ENCODE results near the gene DR1. TPM values are rescaled to one million over a fixed set of nuclear protein-coding genes. Genes with fewer than 3 reads are reported as not detected.
A peak's percentile ranks its signal among the peaks of the same experiment; 100 is the strongest.

The DR1 gene
- 85.0 TPM for polyA plus RNA-seq (2013, experiment 1 of 2; ENCODE audit: insufficient read length)
- polyA plus RNA-seq (2013, experiment 2 of 2; ENCODE audit: insufficient read length): 80.0 TPM

DNA sequence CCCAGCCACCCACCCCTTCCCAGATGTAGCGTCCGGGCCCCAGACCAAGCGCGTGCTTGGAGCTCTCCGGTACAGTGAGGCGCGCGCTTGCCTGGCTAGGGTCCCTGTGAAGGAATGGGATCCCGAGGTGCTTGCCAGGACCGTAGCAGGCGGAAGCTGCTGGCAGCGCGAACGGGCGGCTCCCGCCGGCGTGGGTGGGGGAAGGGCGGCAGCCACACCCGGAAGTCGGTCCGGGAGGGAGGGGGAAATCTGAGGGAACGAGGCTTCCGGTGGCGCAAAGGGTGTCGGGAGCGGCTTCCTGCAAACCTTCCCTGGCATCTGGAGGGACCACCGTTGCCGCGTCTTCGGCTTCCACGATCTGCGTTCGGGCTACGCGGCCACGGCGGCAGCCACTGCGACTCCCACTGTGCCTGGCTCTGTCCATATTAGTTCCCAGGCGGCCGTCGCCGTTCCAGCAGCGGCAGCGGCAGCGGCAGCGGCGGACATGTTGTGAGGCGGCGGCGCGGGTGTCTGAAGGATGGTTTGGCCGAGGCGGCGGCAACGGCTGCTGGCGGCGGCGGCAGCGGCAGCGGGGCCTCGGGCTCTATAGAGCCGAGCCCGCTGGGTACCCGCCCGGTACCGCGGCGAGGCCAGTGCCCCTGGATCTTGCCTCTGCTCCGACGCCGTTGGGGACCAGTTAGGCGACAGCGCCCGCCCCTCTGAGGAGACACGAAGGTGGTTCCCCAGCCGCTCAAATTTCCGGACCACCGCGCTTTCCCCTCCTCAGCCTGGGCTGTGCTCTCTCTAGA is at the start of gene DR1:
TSS of gene DR1 (plus strand) at position 275 of the 788 bp plus-strand sequence. CDS start 739 bp downstream, outside the sequence.
- peak; percentile 95 for DNase-seq

GRCh38 chr1:93296555-93297154 is 49.1 kb upstream of the DR1 start:
- no peak for DNase-seq

GRCh38 chr1:93301131-93301530 is 44.6 kb upstream of the DR1 start:
- DNase-seq: no peak

DNA sequence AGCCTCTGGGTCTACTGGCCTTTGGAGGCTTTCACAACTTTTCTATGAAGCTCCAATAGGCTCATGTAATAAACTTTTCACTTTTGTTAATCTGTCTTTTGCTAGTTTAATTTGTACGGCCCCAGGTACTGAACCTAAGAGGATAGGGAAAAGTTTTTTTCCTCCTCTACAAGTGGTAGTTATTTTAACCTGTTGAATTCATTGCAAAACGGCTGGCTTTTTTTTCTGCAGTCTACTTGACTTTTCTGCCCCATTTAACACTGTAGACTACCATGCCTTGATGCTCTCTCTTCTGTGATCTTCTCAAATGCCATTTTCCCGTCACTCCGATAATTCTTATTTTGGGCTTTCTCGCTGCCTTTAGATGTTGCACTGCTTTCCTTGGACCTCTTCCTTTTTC is 43.6 kb upstream of the DR1 start:
- DNase-seq: no peak

DNA sequence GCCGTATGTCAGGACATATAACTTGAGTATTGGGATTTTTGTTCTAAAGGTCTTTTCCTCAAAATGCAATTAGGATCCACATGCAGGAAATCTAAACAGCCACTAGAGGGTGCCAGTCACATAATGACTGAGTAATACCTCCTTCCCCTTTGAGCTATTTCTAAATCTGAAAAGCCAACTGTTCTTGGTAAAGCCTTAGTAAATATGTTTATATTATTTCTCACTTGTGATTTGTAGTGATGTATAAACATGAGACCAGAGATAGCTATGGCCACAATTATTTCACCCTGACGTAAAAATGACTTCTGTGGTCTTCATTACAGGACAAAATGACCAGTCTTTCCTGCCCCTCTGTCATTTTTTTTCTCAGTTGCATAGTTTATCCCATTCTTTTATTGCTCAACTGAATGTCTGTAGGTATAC is 41.0 kb upstream of the DR1 start:
- peak; percentile 69 for DNase-seq

DNA sequence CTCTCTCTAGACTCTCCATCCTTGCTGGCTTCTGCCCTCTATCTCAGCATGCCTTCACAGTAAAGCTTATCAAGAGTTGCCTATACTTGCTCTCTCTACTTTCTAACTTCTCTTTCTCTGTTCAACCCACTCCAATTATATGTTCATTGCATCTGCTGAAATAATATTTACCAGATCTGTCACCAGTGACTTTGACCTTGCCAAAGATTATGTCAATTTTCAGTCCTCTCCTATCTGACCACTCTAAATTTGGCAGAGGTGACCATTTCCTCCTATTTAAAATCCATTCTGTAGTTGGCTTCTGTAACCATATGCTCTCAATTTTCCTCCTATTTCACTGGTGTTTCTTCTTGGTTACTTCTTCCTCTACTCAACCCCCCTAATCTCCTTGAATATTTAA is 38.8 kb upstream of the DR1 start:
- DNase-seq: no peak

GRCh38 chr1:93313026-93313425 is 32.7 kb upstream of the DR1 start:
- no peak for DNase-seq

DNA sequence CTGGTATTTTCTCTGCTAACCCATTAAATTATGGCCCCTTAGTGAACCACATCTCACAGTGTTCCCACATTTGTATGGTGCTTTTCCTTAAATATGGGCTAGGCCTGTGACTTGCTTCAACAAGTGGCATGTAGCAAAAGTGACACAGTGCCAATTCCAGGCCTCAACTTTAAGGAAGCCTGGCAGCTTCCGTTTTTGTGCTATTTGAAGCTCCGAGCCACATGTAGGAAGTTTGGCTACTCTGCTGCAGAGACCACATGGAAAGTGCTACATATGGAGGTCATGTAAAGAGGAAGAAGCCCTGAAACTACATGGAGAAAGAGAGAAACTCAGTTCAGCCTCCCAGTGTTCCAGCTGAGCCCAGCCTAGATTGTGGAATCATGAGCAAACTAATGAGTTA is 28.5 kb upstream of the DR1 start:
- no peak for DNase-seq

DNA sequence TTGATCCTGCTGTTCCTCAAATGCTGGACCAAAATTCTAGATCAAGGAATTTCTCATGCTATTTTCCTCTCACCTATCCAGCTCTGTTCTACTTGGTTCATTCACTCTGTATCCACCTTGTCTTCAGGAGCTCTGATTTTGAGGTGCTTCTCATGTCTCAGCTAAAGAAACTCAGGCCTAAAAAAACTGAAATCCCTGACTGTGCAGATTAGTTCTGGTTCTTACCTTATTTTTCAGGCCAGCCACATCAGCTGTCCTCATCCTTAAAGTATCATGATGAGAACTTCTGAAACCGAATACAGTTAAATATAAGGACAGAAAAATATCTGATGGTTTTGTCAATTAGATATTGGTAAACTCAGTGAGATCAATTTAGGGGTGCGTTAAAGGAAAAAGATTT is 27.8 kb upstream of the DR1 start:
- DNase-seq: no peak

DNA sequence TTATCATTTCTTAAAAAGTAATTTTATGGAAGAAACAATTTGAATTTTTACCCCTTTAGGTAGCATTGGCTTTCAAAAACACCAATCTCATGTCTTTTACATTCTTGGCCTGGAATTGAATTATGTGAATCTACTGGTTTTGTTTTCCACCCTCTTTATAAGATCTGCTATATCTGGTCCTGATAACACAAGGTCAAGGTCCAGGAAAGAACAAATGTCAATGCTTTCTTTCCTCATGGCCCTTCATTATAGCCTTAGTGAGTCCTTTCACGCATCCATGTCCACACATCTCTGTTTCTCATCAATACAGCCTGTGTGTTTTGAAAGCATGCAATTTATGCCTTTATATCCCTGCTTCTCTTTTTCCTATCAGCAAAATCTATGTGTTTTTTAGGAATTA is 24.0 kb upstream of the DR1 start:
- DNase-seq: no peak

DNA sequence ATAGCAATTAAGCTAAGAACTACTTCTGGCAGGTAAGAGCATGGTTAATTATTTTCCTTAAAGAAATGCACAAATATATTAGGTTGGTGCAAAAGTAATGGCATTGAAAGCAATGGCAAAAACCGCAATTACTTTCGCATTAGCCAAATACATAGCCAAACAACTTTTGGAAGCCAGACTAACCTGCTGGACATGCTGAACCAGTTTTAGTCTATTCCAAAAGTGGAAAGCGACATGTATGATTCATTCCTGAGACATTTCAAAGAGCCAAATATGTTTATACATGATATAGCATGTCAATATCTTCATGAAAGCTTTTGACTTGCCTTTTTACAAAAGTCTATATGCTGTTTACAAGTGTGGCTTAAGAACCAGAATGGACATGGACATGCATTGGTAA is 23.4 kb upstream of the DR1 start:
- DNase-seq: no peak

GRCh38 chr1:93323185-93323820 is 22.4 kb upstream of the DR1 start:
- no peak for DNase-seq

GRCh38 chr1:93324486-93325464 is 20.9 kb upstream of the DR1 start:
- DNase-seq: peak; percentile 91

DNA sequence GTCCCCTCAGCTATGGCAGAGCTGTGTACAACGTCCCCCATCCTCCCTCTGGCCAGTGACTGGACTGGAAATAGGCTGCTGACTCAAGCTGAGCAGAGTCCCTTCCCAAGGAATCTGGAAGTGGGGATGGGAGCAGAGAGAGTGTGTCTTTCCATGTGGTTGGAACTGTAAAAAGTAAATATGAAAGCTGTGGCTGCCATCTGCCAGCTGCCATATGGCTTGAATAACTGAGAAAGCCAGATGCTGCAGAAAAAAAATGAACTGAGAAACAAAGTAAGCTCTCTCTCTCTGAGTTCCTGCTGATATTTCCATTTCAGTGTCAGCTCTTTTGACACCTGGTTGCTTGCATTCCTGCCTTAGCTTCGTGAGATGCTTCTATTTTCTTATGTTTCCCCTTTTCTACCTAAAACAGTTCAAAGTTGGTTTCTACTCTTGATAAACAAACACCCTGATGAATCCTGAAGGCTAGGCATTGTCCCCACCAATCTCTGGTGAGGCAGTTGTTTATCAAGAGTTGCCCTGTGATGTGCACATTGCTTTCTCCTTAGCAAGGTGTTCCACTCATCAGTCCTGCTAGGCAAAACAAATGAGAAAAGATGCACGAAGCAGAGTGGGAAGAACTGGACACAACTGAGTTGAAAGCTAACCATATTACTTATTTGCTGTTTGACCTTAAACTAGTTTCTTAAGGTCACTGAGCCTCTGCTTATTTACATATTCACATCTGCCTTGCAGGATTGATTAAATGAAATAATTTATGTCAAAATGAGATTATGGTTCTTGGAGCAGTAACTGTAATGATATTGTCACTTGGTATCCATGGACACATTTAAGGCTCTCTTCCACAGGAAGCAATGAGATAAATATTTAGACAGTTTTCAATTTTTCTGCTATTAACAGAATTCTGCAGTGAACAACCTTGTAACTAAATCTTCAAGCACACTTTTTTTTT is 16.6 kb upstream of the DR1 start:
- peak; percentile 76 for DNase-seq

GRCh38 chr1:93330196-93330595 is 15.5 kb upstream of the DR1 start:
- no peak for DNase-seq

GRCh38 chr1:93330617-93331016 is 15.1 kb upstream of the DR1 start:
- DNase-seq: no peak

GRCh38 chr1:93331412-93331811 is 14.3 kb upstream of the DR1 start:
- peak; percentile 71 for DNase-seq

DNA sequence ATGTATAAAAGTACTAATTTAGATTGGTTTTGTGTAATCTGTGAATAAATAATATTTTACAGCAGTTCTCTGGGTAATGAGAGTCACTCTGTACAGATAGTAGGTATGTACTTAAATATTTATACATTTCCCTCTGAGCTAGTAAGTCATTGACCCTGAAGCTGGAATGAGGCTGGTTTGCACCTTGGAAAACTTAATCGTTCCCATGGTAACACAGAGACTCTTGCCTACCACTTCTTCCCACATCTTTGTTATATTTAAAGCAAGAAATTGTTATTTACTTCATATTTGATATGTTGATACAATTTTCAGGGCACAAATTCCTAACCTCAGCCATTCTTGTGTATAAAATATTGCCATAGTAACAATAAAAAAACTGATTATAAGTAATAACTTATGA is 13.3 kb upstream of the DR1 start:
- DNase-seq: no peak

GRCh38 chr1:93338387-93339146 is 7.1 kb upstream of the DR1 start:
- DNase-seq: peak; percentile 98

DNA sequence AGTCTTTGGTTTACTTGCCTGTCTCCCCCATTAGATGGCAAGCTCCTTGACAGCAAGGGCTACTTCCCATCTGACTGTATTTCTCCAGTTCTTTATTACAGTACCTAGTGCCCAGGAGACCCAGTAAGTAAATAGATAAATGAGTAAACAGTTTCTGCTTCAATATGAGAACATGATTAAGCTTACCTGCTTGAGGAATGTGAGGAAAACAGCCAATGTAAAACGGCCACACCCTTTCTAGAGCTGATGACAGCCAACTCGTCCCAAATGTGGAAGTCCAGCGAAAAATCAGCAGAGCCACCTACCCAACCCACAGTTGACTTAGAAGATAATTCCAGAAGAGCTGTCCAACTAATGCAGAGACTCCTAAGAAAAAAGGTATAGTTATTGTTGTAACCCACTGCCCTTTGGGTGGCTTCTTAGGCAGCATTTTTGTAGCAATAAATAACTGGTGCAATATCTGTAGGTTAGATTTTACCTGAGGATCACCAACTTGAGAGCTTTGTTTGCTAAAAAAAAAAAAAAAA is 6.5 kb upstream of the DR1 start:
- no peak for DNase-seq

All from fibroblast of skin of back (primary cell).